CD4-positive, alpha-beta T cell treated with Interleukin-17A for 1 hour (primary cell): ENCODE data around the gene BACE2.

Source experiments
- DNase-seq: peaks from one replicate; pipeline ENCODE4 v3.0.0-alpha.2; 2020

BACE2 gene

GRCh38 chr21:41325138-41325912 lies 157.4 kb downstream of the BACE2 start:
- DNase-seq, result no peak

GRCh38 chr21:41326414-41327080 lies 158.6 kb downstream of the BACE2 start:
- DNase-seq, result no peak

GRCh38 chr21:41327753-41328152 lies 159.8 kb downstream of the BACE2 start:
- no peak for DNase-seq

GRCh38 chr21:41328660-41329607 lies 161.0 kb downstream of the BACE2 start:
- DNase-seq, result no peak
